HepG2 (cell line): Measurements from ENCODE around the gene RERG. TPM values are rescaled to one million over a fixed set of nuclear protein-coding genes. Genes with fewer than 3 reads are reported as not detected.

Experiments used
- ATAC-seq: fragments of 200-7000 bp; cut with Tn5 transposase; 3 replicates; pipeline ENCODE4 v1.9.1; 2020; ENCODE audit warnings: mild to moderate bottlenecking, moderate library complexity
- BruUV-seq: library from RNA; stranded (reverse); fragments of 400-500 nt; replicated peaks from 2 replicates; lab custom pipeline; 2021; lab: Mats Ljungman, UMichigan
- CTCF ChIA-PET: fragments of 300-600 bp; formaldehyde crosslinking; extraction: SDS; loops from one replicate; lab custom pipeline; 2021; ENCODE audit warnings: low total read pairs, inconsistent platforms, low intra/inter-chr PET ratio; lab: Yijun Ruan, JAX
- POLR2A ChIA-PET: fragments of 350-600 bp; sonication (Branson Sonifier 250); formaldehyde crosslinking; loops from one replicate; lab custom pipeline; 2020; ENCODE audit warnings: antibody characterized with exemption, inconsistent platforms; lab: Yijun Ruan, JAX
- DNase-seq: peaks from one replicate; pipeline ENCODE4 v3.0.0-alpha.2; 2015; ENCODE audit warnings: low spot score
- FAIRE-seq: peaks from 3 replicates; lab custom pipeline; 2011; peaks lifted over from hg19 to GRCh38; lab: Jason Lieb, UNC
- H2AFZ ChIP-seq: one replicate; pipeline ENCODE4 v1.6.1; 2011; ENCODE audit warnings: low read length, inconsistent platforms
- H3K27ac ChIP-seq: fragments of 300-600 bp; 3 replicates; pipeline ENCODE4 v1.8.0; 2011; ENCODE audit warnings: mixed run types, mild to moderate bottlenecking, mixed read lengths, low read length, inconsistent platforms; ENCODE audit not compliant: insufficient read depth; ENCODE audit errors: extremely low read length
- H3K27me3 ChIP-seq, 2 experiments: fragments of 200-600 bp in 1 of 2; 2 replicates in 1 of 2; 3 replicates in 1 of 2; pipeline versions ENCODE4 v1.6.0 to v1.8.0; 2011; ENCODE audit warnings: low read length in 2 of 2, mild to moderate bottlenecking in 2 of 2, moderate library complexity in 2 of 2, inconsistent platforms in 1 of 2; ENCODE audit not compliant: insufficient read depth in 2 of 2, control insufficient read depth in 1 of 2
- H3K36me3 ChIP-seq, 2 experiments: fragments of 200-600 bp in 1 of 2; replicated peaks in 1 of 2; 2 replicates in 1 of 2; 3 replicates in 1 of 2; pipeline versions ENCODE4 v1.5.1 to v1.8.0; 2011; ENCODE audit warnings: low read length in 2 of 2, inconsistent platforms in 1 of 2; ENCODE audit not compliant: insufficient read depth in 2 of 2, control insufficient read depth in 1 of 2
- H3K4me1 ChIP-seq: 2 replicates; pipeline ENCODE4 v1.5.1; 2012; ENCODE audit warnings: low read length, inconsistent platforms; ENCODE audit not compliant: insufficient read depth
- H3K4me2 ChIP-seq: 2 replicates; pipeline ENCODE4 v1.6.0; 2011; ENCODE audit warnings: low read depth, low read length, inconsistent platforms
- H3K4me3 ChIP-seq, 3 experiments: fragments of 200-600 bp in 1 of 3; sonication (generic), shearing (Covaris generic) in 1 of 3; replicated peaks in 1 of 3; 2 replicates each; pipeline ENCODE4 v1.5.1; 2011 to 2016; ENCODE audit warnings: low read length in 3 of 3, inconsistent platforms in 2 of 3, low read depth in 2 of 3, mild to moderate bottlenecking in 2 of 3, control low read depth in 1 of 3, mixed read lengths in 1 of 3; ENCODE audit not compliant: insufficient read depth in 1 of 3
- H3K79me2 ChIP-seq: one replicate; pipeline ENCODE4 v1.6.1; 2011; ENCODE audit warnings: low read length, inconsistent platforms; ENCODE audit not compliant: insufficient read depth
- H3K9ac ChIP-seq: 2 replicates; pipeline ENCODE4 v1.6.0; 2011; ENCODE audit warnings: mild to moderate bottlenecking, low read depth, low read length, inconsistent platforms; ENCODE audit not compliant: insufficient read depth
- H3K9me3 ChIP-seq: 2 replicates; pipeline ENCODE4 v1.5.1; 2012; ENCODE audit warnings: mild to moderate bottlenecking, low read length
- H4K20me1 ChIP-seq: 2 replicates; pipeline ENCODE4 v1.6.0; 2011; ENCODE audit warnings: inconsistent platforms, mild to moderate bottlenecking, low read length, moderate library complexity; ENCODE audit not compliant: insufficient read depth
- CREB1 ChIP-seq, 2 experiments: fragments of 450-650 bp in 1 of 2; IDR thresholded peaks; 2 replicates each; pipeline ENCODE4 v1.6.1; 2016 to 2017; ENCODE audit warnings: control low read depth in 1 of 2, mild to moderate bottlenecking in 1 of 2, missing compliant biosample characterization in 1 of 2, missing genetic modification characterization in 1 of 2
- ETV6 ChIP-seq: sonication (generic); formaldehyde crosslinking; conservative IDR thresholded peaks from 2 replicates; pipeline ENCODE4 v1.4.0; 2020; ENCODE audit warnings: missing genetic modification reagents
- MAFF ChIP-seq: IDR thresholded peaks from 2 replicates; pipeline ENCODE4 v1.6.1; 2011; ENCODE audit warnings: low read depth, low read length, improper control_type of control experiment
- RNF2 ChIP-seq: fragments of 450-650 bp; conservative IDR thresholded peaks from 2 replicates; pipeline ENCODE4 v1.6.1; 2016; ENCODE audit warnings: low read depth
- WGBS: methylation state at CpG from one replicate; pipeline ENCODE4 v1.1.6; 2017; ENCODE audit warnings: low lambda C conversion rate; 5-methylcytosine and 5-hydroxymethylcytosine counted together
- in situ Hi-C: cut with HindIII; loops from 2 replicates; pipeline ENCODE4 v1.10.0; 2017; ENCODE audit warnings: low pct_unique_long_range_greater_than_20kb; ENCODE audit not compliant: extremely low pct_ligation_motif_present
- intact Hi-C: fragments of 100-400 bp; cut with micrococcal nuclease; formaldehyde crosslinking; loops from one replicate; pipeline ENCODE4 v1.10.0; 2022; ENCODE audit not compliant: unreplicated experiment
- polyA plus RNA-seq, 8 experiments: library from polyadenylated mRNA; depleted of rRNA in 3 of 8; stranded (reverse) in 7 of 8; unstranded in 1 of 8; fragments of >200 nt; fragmentation: Illumina TruSeq in 4 of 8; extraction: Trizol in 4 of 8; gene quantifications; 2 replicates each; pipeline versions ENCODE4 v1.2.1 to v1.2.3, GENCODE V29; 2011 to 2016; ENCODE audit warnings: low read depth in 4 of 8, missing spikeins in 1 of 8, mixed read lengths in 1 of 8; ENCODE audit not compliant: insufficient read depth in 1 of 8
- total RNA-seq, 5 experiments: library from RNA; depleted of rRNA; stranded (reverse); fragments of >200 nt; fragmentation: Illumina TruSeq; extraction: Trizol; gene quantifications; 2 replicates each; pipeline ENCODE4 v1.2.3, GENCODE V29; 2016; ENCODE audit warnings: low read depth in 1 of 5
- TF ChIP-seq, protein P1 (sequence below): sonication (generic); formaldehyde crosslinking; IDR thresholded peaks from 2 replicates; pipeline ENCODE4 v1.5.0; 2020; ENCODE audit warnings: mild to moderate bottlenecking, missing genetic modification reagents, borderline replicate concordance

RERG gene
- total and polyA plus RNA-seq, 2 of the 13 experiments (the other 11 are each of a cell fraction or from before 2014, with no cell fraction given), result not detected

- Histone ChIP-seq H3K9ac (no peak overlapping the region), H3K27me3 (peaks cover 3 to 7% of the 10 kb centered on the region in 2 experiments; a peak in 3 of 5 replicates), H3K27ac (no peak overlapping the region), H4K20me1 (no peaks in the 10 kb centered on the region), H3K4me2 (no peak overlapping the region), H3K9me3 (no peaks in the 10 kb centered on the region), H2AFZ (no peak overlapping the region), H3K36me3 (no peaks in the 10 kb centered on the region), H3K4me3 (no peak overlapping the region), H3K4me1 (peaks cover 5% of the 10 kb centered on the region; the same call in 1 of the 2 replicates), H3K79me2 (no peaks in the 10 kb centered on the region)
- ATAC-seq (no peak), DNase-seq (no peak), FAIRE-seq (no peak)
- intact Hi-C loops, result no loop called here
- BruUV-seq, result no TSS peak
- WGBS, result 0% methylated on average over 2 of the region's 2 CpGs
- no peak for TF ChIP-seq CREB1 (IDR thresholded peaks at IDR 0.05)
- TF ChIP-seq CREB1 (CRISPR knock-in tag; IDR thresholded peaks at IDR 0.05), result no peak
- no peak for TF ChIP-seq ETV6 (CRISPR knock-in tag)
- no peak for TF ChIP-seq MAFF
- TF ChIP-seq, protein P1, sequence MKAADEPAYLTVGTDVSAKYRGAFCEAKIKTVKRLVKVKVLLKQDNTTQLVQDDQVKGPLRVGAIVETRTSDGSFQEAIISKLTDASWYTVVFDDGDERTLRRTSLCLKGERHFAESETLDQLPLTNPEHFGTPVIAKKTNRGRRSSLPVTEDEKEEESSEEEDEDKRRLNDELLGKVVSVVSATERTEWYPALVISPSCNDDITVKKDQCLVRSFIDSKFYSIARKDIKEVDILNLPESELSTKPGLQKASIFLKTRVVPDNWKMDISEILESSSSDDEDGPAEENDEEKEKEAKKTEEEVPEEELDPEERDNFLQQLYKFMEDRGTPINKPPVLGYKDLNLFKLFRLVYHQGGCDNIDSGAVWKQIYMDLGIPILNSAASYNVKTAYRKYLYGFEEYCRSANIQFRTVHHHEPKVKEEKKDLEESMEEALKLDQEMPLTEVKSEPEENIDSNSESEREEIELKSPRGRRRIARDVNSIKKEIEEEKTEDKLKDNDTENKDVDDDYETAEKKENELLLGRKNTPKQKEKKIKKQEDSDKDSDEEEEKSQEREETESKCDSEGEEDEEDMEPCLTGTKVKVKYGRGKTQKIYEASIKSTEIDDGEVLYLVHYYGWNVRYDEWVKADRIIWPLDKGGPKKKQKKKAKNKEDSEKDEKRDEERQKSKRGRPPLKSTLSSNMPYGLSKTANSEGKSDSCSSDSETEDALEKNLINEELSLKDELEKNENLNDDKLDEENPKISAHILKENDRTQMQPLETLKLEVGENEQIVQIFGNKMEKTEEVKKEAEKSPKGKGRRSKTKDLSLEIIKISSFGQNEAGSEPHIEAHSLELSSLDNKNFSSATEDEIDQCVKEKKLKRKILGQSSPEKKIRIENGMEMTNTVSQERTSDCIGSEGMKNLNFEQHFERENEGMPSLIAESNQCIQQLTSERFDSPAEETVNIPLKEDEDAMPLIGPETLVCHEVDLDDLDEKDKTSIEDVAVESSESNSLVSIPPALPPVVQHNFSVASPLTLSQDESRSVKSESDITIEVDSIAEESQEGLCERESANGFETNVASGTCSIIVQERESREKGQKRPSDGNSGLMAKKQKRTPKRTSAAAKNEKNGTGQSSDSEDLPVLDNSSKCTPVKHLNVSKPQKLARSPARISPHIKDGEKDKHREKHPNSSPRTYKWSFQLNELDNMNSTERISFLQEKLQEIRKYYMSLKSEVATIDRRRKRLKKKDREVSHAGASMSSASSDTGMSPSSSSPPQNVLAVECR (CRISPR knock-in tag), result no peak
- no peak for TF ChIP-seq RNF2
- ChIA-PET POLR2A (no interaction called here), CTCF (no interaction called here)
- in situ Hi-C loops, result no loop called here
These were observed 4.1 kb upstream of the RERG start for GRCh38 chr12:15225136-15225862.
